Omental fat pad (tissue), 4 donors: ENCODE results near the gene APOC4. TPM values are rescaled to one million over a fixed set of nuclear protein-coding genes. Genes with fewer than 3 reads are reported as not detected.

Experiments
- ATAC-seq: fragments of 150-250 bp; one replicate; pipeline ENCODE4 v1.9.1; 2016; ENCODE audit warnings: mild to moderate bottlenecking, moderate library complexity; ENCODE audit not compliant: low FRiP score
- DNase-seq: peaks from one replicate; pipeline ENCODE4 v3.0.0-alpha.2; 2019; ENCODE audit warnings: low spot score
- total RNA-seq, 4 donors: library from RNA; depleted of rRNA; stranded (reverse); fragments of >200 nt; gene quantifications; one replicate each; pipeline ENCODE4 v1.1.0, GENCODE V29; 2016
- TF ChIP-seq, protein P1 (sequence below), 3 donors: fragments of 450-650 bp; IDR thresholded peaks; one replicate each; pipeline ENCODE4 v1.5.1; 2016 to 2017; ENCODE audit warnings: antibody characterized with exemption in 3 of 3, mild to moderate bottlenecking in 3 of 3, moderate library complexity in 2 of 3

The APOC4 gene
- total RNA-seq, 4 donors from 2014 or later: not detected

DNA sequence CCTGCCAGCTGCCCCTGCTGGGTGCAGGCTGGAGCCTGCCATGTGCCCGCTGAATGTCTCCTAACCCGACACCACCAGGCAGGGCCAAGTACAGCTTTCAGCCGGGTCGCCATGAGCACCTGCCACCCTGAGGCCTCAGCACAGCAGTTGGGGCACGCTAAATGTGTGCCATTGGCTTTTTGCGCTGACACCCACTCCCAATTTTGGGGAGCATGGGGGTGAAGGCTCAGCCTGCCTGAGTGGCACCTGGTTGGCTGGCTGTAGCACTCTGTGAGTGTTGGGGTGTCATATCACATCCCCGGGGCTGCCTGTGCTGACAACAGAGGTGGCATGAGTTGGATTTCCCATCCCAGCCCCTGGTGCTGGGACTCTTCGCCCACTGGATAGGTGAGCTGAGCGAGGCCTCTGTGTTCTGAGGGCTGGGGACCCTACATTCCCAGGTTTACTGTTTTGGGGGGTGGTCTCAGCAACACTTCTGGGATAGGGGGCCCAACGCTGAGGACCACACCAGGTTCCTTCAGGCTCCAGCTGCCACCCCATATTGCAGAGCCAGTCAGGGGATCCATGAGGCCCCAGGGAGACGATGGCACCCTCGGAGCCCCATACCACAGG, 52.0 kb downstream of the APOC4 start:
- no peak for ATAC-seq
- no peak for DNase-seq
- TF ChIP-seq, protein P1, sequence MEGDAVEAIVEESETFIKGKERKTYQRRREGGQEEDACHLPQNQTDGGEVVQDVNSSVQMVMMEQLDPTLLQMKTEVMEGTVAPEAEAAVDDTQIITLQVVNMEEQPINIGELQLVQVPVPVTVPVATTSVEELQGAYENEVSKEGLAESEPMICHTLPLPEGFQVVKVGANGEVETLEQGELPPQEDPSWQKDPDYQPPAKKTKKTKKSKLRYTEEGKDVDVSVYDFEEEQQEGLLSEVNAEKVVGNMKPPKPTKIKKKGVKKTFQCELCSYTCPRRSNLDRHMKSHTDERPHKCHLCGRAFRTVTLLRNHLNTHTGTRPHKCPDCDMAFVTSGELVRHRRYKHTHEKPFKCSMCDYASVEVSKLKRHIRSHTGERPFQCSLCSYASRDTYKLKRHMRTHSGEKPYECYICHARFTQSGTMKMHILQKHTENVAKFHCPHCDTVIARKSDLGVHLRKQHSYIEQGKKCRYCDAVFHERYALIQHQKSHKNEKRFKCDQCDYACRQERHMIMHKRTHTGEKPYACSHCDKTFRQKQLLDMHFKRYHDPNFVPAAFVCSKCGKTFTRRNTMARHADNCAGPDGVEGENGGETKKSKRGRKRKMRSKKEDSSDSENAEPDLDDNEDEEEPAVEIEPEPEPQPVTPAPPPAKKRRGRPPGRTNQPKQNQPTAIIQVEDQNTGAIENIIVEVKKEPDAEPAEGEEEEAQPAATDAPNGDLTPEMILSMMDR (IDR thresholded peaks at IDR 0.05): no peak

Other genes starting within 250 kb of the APOC4 start
- not detected for gene CEACAM16, start 243.1 kb upstream of the APOC4 start, total RNA-seq
- 100 to 1,000 TPM in 1 of 4 donors, 10 to 100 TPM in 3; 12.2 to 113 (median 46.2) TPM for gene BCL3, start 193.5 kb upstream of the APOC4 start, total RNA-seq
- under 1 TPM in 1 of 4 donors, not detected in 3; 0.46 TPM for gene CBLC, start 164.3 kb upstream of the APOC4 start, total RNA-seq
- 10 to 100 TPM; 37.0 to 55.0 (median 43.0) TPM for gene BCAM, start 133.1 kb upstream of the APOC4 start, total RNA-seq
- 100 to 1,000 TPM in 2 of 4 donors, 10 to 100 TPM in 2; 58.6 to 129 (median 90.2) TPM for gene NECTIN2, start 95.9 kb upstream of the APOC4 start, total RNA-seq
- gene TOMM40, start 51.0 kb upstream of the APOC4 start, total RNA-seq: 100 to 1,000 TPM in 1 of 4 donors, 10 to 100 TPM in 3; 37.2 to 121 (median 44.2) TPM
- gene APOE, start 36.4 kb upstream of the APOC4 start, total RNA-seq: 100 to 1,000 TPM; 248 to 920 (median 429) TPM
- 100 to 1,000 TPM in 1 of 4 donors, 10 to 100 TPM in 3; 12.3 to 121 (median 21.8) TPM for gene APOC1, start 27.6 kb upstream of the APOC4 start, total RNA-seq
- 1 to 10 TPM in 2 of 4 donors, not detected in 2; 1.9 to 9.0 TPM for gene APOC2, start 3.8 kb downstream of the APOC4 start, total RNA-seq
- gene CLPTM1, start 13.1 kb downstream of the APOC4 start, total RNA-seq: 10 to 100 TPM; 58.8 to 77.5 (median 70.2) TPM
- 10 to 100 TPM in 2 of 4 donors, 1 to 10 TPM in 2; 5.8 to 26.5 (median 13.5) TPM for gene RELB, start 59.2 kb downstream of the APOC4 start, total RNA-seq
- gene CLASRP, start 96.8 kb downstream of the APOC4 start, total RNA-seq: 10 to 100 TPM; 49.3 to 78.2 (median 73.4) TPM
- gene ZNF296, start 134.2 kb downstream of the APOC4 start, total RNA-seq: 1 to 10 TPM in 2 of 4 donors, under 1 TPM in 2; 0.31 to 1.7 (median 1.1) TPM
- gene GEMIN7, start 137.0 kb downstream of the APOC4 start, total RNA-seq: 10 to 100 TPM; 22.2 to 34.1 (median 27.9) TPM
- gene PPP1R37, start 150.9 kb downstream of the APOC4 start, total RNA-seq: 10 to 100 TPM; 13.6 to 23.7 (median 19.4) TPM
- under 1 TPM in 2 of 4 donors, not detected in 2; 0.19 to 0.72 TPM for gene NKPD1, start 218.7 kb downstream of the APOC4 start, total RNA-seq
- gene TRAPPC6A, start 236.0 kb downstream of the APOC4 start, total RNA-seq: 10 to 100 TPM; 20.8 to 30.4 (median 23.8) TPM
- gene BLOC1S3, start 236.5 kb downstream of the APOC4 start, total RNA-seq: 10 to 100 TPM in 1 of 4 donors, 1 to 10 TPM in 3; 6.4 to 13.1 (median 8.2) TPM